ENCODE data around the gene NOL8. TPM values are rescaled to one million over a fixed set of nuclear protein-coding genes. Genes with fewer than 3 reads are reported as not detected.

NOL8 gene
- total and polyA plus RNA-seq, 5 donors from 2014 or later = 23.5 to 58.7 (median 28.3) TPM

- peaks cover 0 to 5% (median 2%) of the 10 kb centered on the region in 7 donors for H3K9me3 Mint-ChIP-seq
- Histone ChIP-seq H3K27ac (ENCODE audit: insufficient read depth, low read length, poor library complexity, severe bottlenecking) (no peak overlapping the region), H3K4me1 (ENCODE audit: control insufficient read depth, insufficient read depth, low read length, poor library complexity, severe bottlenecking) (no peaks in the 10 kb centered on the region), H3K36me3 (ENCODE audit: control insufficient read depth, insufficient read depth, low read length) (no peaks in the 10 kb centered on the region), H3K9me3 (ENCODE audit: control insufficient read depth in 2 of 2, low read length in 2 of 2) (no peaks in the 10 kb centered on the region), H3K4me3 (ENCODE audit: low read depth, low read length) (no peak overlapping the region), H3K27me3 (ENCODE audit: control insufficient read depth, insufficient read depth, low read length) (no peaks in the 10 kb centered on the region)
- peaks cover 15% of the 10 kb centered on the region for H3K36me3 Mint-ChIP-seq
- no peak overlapping the region for H3K4me3 Mint-ChIP-seq
- H3K27ac Mint-ChIP-seq = no peak overlapping the region
- DNase-seq (no peak), ATAC-seq (ENCODE audit: low read depth in 2 of 2) (no peak)
- no peaks in the 10 kb centered on the region for H3K27me3 Mint-ChIP-seq
- peaks cover 0 to 3% (median under 1%) of the 10 kb centered on the region in 4 donors for H3K4me1 Mint-ChIP-seq
These were observed 24.9 kb upstream of the NOL8 start for GRCh38 chr9:92349771-92350739.

GRCh38 chr9:92345582-92345981, 20.4 kb upstream of the NOL8 start:
- no peak overlapping the region for H3K27ac Mint-ChIP-seq

GRCh38 chr9:92342825-92343488, 17.8 kb upstream of the NOL8 start:
- H3K9me3 ChIP-seq (ENCODE audit: control insufficient read depth in 2 of 2, low read length in 2 of 2) = no peaks in the 10 kb centered on the region
- Mint-ChIP-seq H3K4me1 (no peaks in the 10 kb centered on the region), H3K4me3 (no peak overlapping the region), H3K36me3 (peaks cover 12% of the 10 kb centered on the region), H3K9me3 (peaks cover 0 to 5% (median 0%) of the 10 kb centered on the region in 7 donors), H3K27ac (no peak overlapping the region), H3K27me3 (no peaks in the 10 kb centered on the region)
- DNase-seq (peak in 1 of 3 donors; percentile 14), ATAC-seq (ENCODE audit: low read depth in 2 of 2) (no peak)
- no peaks in the 10 kb centered on the region for H3K36me3 ChIP-seq (ENCODE audit: control insufficient read depth, insufficient read depth, low read length)
- no peak overlapping the region for H3K27ac ChIP-seq (ENCODE audit: insufficient read depth, low read length, poor library complexity, severe bottlenecking)
- no peak overlapping the region for H3K4me3 ChIP-seq (ENCODE audit: low read depth, low read length)
- H3K4me1 ChIP-seq (ENCODE audit: control insufficient read depth, insufficient read depth, low read length, poor library complexity, severe bottlenecking) = no peaks in the 10 kb centered on the region
- H3K27me3 ChIP-seq (ENCODE audit: control insufficient read depth, insufficient read depth, low read length) = no peaks in the 10 kb centered on the region

More at GRCh38 chr9:92345582-92345981, 20.4 kb upstream of the NOL8 start:
- Histone ChIP-seq H3K4me1 (ENCODE audit: control insufficient read depth, insufficient read depth, low read length, poor library complexity, severe bottlenecking) (no peaks in the 10 kb centered on the region), H3K27me3 (ENCODE audit: control insufficient read depth, insufficient read depth, low read length) (no peaks in the 10 kb centered on the region), H3K27ac (ENCODE audit: insufficient read depth, low read length, poor library complexity, severe bottlenecking) (no peak overlapping the region), H3K4me3 (ENCODE audit: low read depth, low read length) (no peak overlapping the region), H3K36me3 (ENCODE audit: control insufficient read depth, insufficient read depth, low read length) (no peaks in the 10 kb centered on the region), H3K9me3 (ENCODE audit: control insufficient read depth in 2 of 2, low read length in 2 of 2) (no peaks in the 10 kb centered on the region)
- DNase-seq = no peak
- Mint-ChIP-seq H3K36me3 (peaks cover 12% of the 10 kb centered on the region), H3K4me1 (peaks cover 0 to 2% (median 0%) of the 10 kb centered on the region in 4 donors), H3K4me3 (no peak overlapping the region), H3K27me3 (no peaks in the 10 kb centered on the region), H3K9me3 (peaks cover 0 to 5% (median 0%) of the 10 kb centered on the region in 7 donors)
- ATAC-seq (ENCODE audit: low read depth in 2 of 2) = no peak

GRCh38 chr9:92341578-92341977, 16.4 kb upstream of the NOL8 start:
- Mint-ChIP-seq H3K9me3 (peaks cover 0 to 5% (median 0%) of the 10 kb centered on the region in 7 donors), H3K36me3 (peaks cover 12% of the 10 kb centered on the region)

GRCh38 chr9:92333282-92333634, 8.1 kb upstream of the NOL8 start:
- Histone ChIP-seq H3K27ac (ENCODE audit: insufficient read depth, low read length, poor library complexity, severe bottlenecking) (no peak overlapping the region), H3K36me3 (ENCODE audit: control insufficient read depth, insufficient read depth, low read length) (peaks cover 4% of the 10 kb centered on the region), H3K9me3 (ENCODE audit: control insufficient read depth in 2 of 2, low read length in 2 of 2) (no peaks in the 10 kb centered on the region), H3K4me1 (ENCODE audit: control insufficient read depth, insufficient read depth, low read length, poor library complexity, severe bottlenecking) (no peaks in the 10 kb centered on the region), H3K4me3 (ENCODE audit: low read depth, low read length) (no peak overlapping the region), H3K27me3 (ENCODE audit: control insufficient read depth, insufficient read depth, low read length) (no peaks in the 10 kb centered on the region)
- H3K4me3 Mint-ChIP-seq = no peak overlapping the region
- no peaks in the 10 kb centered on the region for H3K27me3 Mint-ChIP-seq
- H3K4me1 Mint-ChIP-seq = peaks cover 0 to 6% (median under 1%) of the 10 kb centered on the region in 4 donors
- no peaks in the 10 kb centered on the region for H3K9me3 Mint-ChIP-seq
- DNase-seq = no peak
- ATAC-seq (ENCODE audit: low read depth in 2 of 2) = no peak
- H3K27ac Mint-ChIP-seq = no peak overlapping the region
- H3K36me3 Mint-ChIP-seq = no peaks in the 10 kb centered on the region

More at GRCh38 chr9:92341578-92341977, 16.4 kb upstream of the NOL8 start:
- H3K27ac Mint-ChIP-seq = no peak overlapping the region
- H3K4me1 ChIP-seq (ENCODE audit: control insufficient read depth, insufficient read depth, low read length, poor library complexity, severe bottlenecking) = no peaks in the 10 kb centered on the region
- H3K4me1 Mint-ChIP-seq = no peaks in the 10 kb centered on the region
- no peak overlapping the region for H3K4me3 Mint-ChIP-seq
- DNase-seq (no peak), ATAC-seq (ENCODE audit: low read depth in 2 of 2) (no peak)
- no peaks in the 10 kb centered on the region for H3K9me3 ChIP-seq (ENCODE audit: control insufficient read depth in 2 of 2, low read length in 2 of 2)
- no peak overlapping the region for H3K27ac ChIP-seq (ENCODE audit: insufficient read depth, low read length, poor library complexity, severe bottlenecking)
- no peak overlapping the region for H3K4me3 ChIP-seq (ENCODE audit: low read depth, low read length)
- no peaks in the 10 kb centered on the region for H3K27me3 Mint-ChIP-seq
- H3K36me3 ChIP-seq (ENCODE audit: control insufficient read depth, insufficient read depth, low read length) = peaks cover 4% of the 10 kb centered on the region
- H3K27me3 ChIP-seq (ENCODE audit: control insufficient read depth, insufficient read depth, low read length) = no peaks in the 10 kb centered on the region

- no peak overlapping the region for H3K4me3 ChIP-seq (ENCODE audit: low read depth, low read length)
- H3K9me3 Mint-ChIP-seq = no peaks in the 10 kb centered on the region
- DNase-seq = no peak
- peaks cover 0 to 6% (median 1%) of the 10 kb centered on the region in 4 donors for H3K4me1 Mint-ChIP-seq
- no peak overlapping the region for H3K27ac ChIP-seq (ENCODE audit: insufficient read depth, low read length, poor library complexity, severe bottlenecking)
- H3K27me3 Mint-ChIP-seq = no peaks in the 10 kb centered on the region
- H3K4me1 ChIP-seq (ENCODE audit: control insufficient read depth, insufficient read depth, low read length, poor library complexity, severe bottlenecking) = no peaks in the 10 kb centered on the region
- no peak overlapping the region for H3K4me3 Mint-ChIP-seq
- no peak for ATAC-seq (ENCODE audit: low read depth in 2 of 2)
- H3K9me3 ChIP-seq (ENCODE audit: control insufficient read depth in 2 of 2, low read length in 2 of 2) = no peaks in the 10 kb centered on the region
- no peaks in the 10 kb centered on the region for H3K36me3 Mint-ChIP-seq
- no peaks in the 10 kb centered on the region for H3K27me3 ChIP-seq (ENCODE audit: control insufficient read depth, insufficient read depth, low read length)
- no peak overlapping the region for H3K27ac Mint-ChIP-seq
- peaks cover 3% of the 10 kb centered on the region for H3K36me3 ChIP-seq (ENCODE audit: control insufficient read depth, insufficient read depth, low read length)
These were observed 7.6 kb upstream of the NOL8 start for GRCh38 chr9:92332577-92333281.

- no peaks in the 10 kb centered on the region for H3K27me3 ChIP-seq (ENCODE audit: control insufficient read depth, insufficient read depth, low read length)
- H3K27ac Mint-ChIP-seq = no peak overlapping the region
- no peak overlapping the region for H3K4me3 ChIP-seq (ENCODE audit: low read depth, low read length)
- DNase-seq (peak in 1 of 3 donors; percentile 16), ATAC-seq (ENCODE audit: low read depth in 2 of 2) (no peak)
- no peaks in the 10 kb centered on the region for H3K9me3 ChIP-seq (ENCODE audit: control insufficient read depth in 2 of 2, low read length in 2 of 2)
- H3K27me3 Mint-ChIP-seq = peaks cover 5% of the 10 kb centered on the region
- H3K27ac ChIP-seq (ENCODE audit: insufficient read depth, low read length, poor library complexity, severe bottlenecking) = no peak overlapping the region
- H3K36me3 Mint-ChIP-seq = peaks cover 6% of the 10 kb centered on the region
- H3K4me3 Mint-ChIP-seq = peak overlapping the region in 2 of 4 donors; percentile 52 to 55
- no peaks in the 10 kb centered on the region for H3K36me3 ChIP-seq (ENCODE audit: control insufficient read depth, insufficient read depth, low read length)
- peaks cover 16 to 36% (median 25%) of the 10 kb centered on the region in 4 donors for H3K4me1 Mint-ChIP-seq
- peaks cover 22% of the 10 kb centered on the region for H3K4me1 ChIP-seq (ENCODE audit: control insufficient read depth, insufficient read depth, low read length, poor library complexity, severe bottlenecking)
- no peaks in the 10 kb centered on the region for H3K9me3 Mint-ChIP-seq
These were observed 3.1 kb upstream of the NOL8 start for GRCh38 chr9:92328225-92328624.
